ENCODE data around the gene POU2F3. TPM values are rescaled to one million over a fixed set of nuclear protein-coding genes. Genes with fewer than 3 reads are reported as not detected.
A peak's percentile ranks its signal among the peaks of the same experiment; 100 is the strongest.

Gene POU2F3
- polyA plus RNA-seq, 1 donor (not counting 4 experiments of a cell fraction or from before 2014, with no cell fraction given), result 0.96 TPM

GRCh38 chr11:120238968-120239620 is 846 bp upstream of the POU2F3 start:
- peaks cover 54% of the 10 kb centered on the region for H3K27me3 ChIP-seq (ENCODE audit: control insufficient read depth, extremely low read depth, insufficient read depth, low read length)
- no peak overlapping the region for H3K4me3 ChIP-seq (ENCODE audit: control insufficient read depth in 2 of 3, extremely low read depth in 1 of 3, insufficient read depth in 2 of 3, low read depth in 1 of 3, low read length in 3 of 3)
- no peaks in the 10 kb centered on the region for H3K79me2 ChIP-seq (ENCODE audit: control insufficient read depth, insufficient read depth, low read length)
- no peak for TF ChIP-seq CTCF (optimal IDR thresholded peaks at IDR 0.05 in 1 of 3, IDR thresholded peaks at IDR 0.05 in 1 of 3, conservative IDR thresholded peaks at IDR 0.05 in 1 of 3; ENCODE audit: extremely low read depth in 1 of 3, insufficient read depth in 2 of 3, low read length in 3 of 3)
- peak; percentile 56 for TF ChIP-seq EZH2 (IDR thresholded peaks at IDR 0.05; ENCODE audit: low read length)
- DNase-seq (ENCODE audit: low read depth, low spot score) (no peak), FAIRE-seq (no peak)
- H3K9me3 ChIP-seq (ENCODE audit: control insufficient read depth, low read depth, low read length), result no peaks in the 10 kb centered on the region
- no peaks in the 10 kb centered on the region for H3K36me3 ChIP-seq (ENCODE audit: control insufficient read depth in 2 of 2, extremely low read depth in 1 of 2, insufficient read depth in 2 of 2, low read length in 2 of 2)
- no peak overlapping the region for H2AFZ ChIP-seq (ENCODE audit: control insufficient read depth, low read length)
- H3K9ac ChIP-seq (ENCODE audit: control insufficient read depth, extremely low read depth, insufficient read depth, low read length), result no peak overlapping the region
- H3K27ac ChIP-seq (ENCODE audit: control insufficient read depth, insufficient read depth, low read length), result no peak overlapping the region
- H4K20me1 ChIP-seq (ENCODE audit: control insufficient read depth, extremely low read depth, insufficient read depth, low read length), result no peaks in the 10 kb centered on the region
- peaks cover 24% of the 10 kb centered on the region for H3K4me1 ChIP-seq (ENCODE audit: control insufficient read depth, extremely low read depth, insufficient read depth, low read length)
- H3K4me2 ChIP-seq (ENCODE audit: control insufficient read depth, extremely low read depth, insufficient read depth, low read depth, low read length), result no peak overlapping the region
- dilution Hi-C loops (cut with MboI; ENCODE audit: extremely low pct_ligation_motif_present, low sequenced_read_pairs), result no loop called here
- H3K9me1 ChIP-seq (ENCODE audit: control insufficient read depth, extremely low read depth, insufficient read depth, low read length), result peaks cover 3% of the 10 kb centered on the region

- Histone ChIP-seq H3K27me3 (ENCODE audit: control insufficient read depth, extremely low read depth, insufficient read depth, low read length) (peaks cover 55% of the 10 kb centered on the region), H3K4me1 (ENCODE audit: control insufficient read depth, extremely low read depth, insufficient read depth, low read length) (peaks cover 15% of the 10 kb centered on the region), H3K9ac (ENCODE audit: control insufficient read depth, extremely low read depth, insufficient read depth, low read length) (no peak overlapping the region), H3K9me3 (ENCODE audit: control insufficient read depth, low read depth, low read length) (no peaks in the 10 kb centered on the region), H3K9me1 (ENCODE audit: control insufficient read depth, extremely low read depth, insufficient read depth, low read length) (peaks cover 2% of the 10 kb centered on the region), H3K4me2 (ENCODE audit: control insufficient read depth, extremely low read depth, insufficient read depth, low read depth, low read length) (no peak overlapping the region), H4K20me1 (ENCODE audit: control insufficient read depth, extremely low read depth, insufficient read depth, low read length) (no peaks in the 10 kb centered on the region), H2AFZ (ENCODE audit: control insufficient read depth, low read length) (no peak overlapping the region), H3K79me2 (ENCODE audit: control insufficient read depth, insufficient read depth, low read length) (no peaks in the 10 kb centered on the region), H3K27ac (ENCODE audit: control insufficient read depth, insufficient read depth, low read length) (no peak overlapping the region), H3K36me3 (ENCODE audit: control insufficient read depth in 2 of 2, extremely low read depth in 1 of 2, insufficient read depth in 2 of 2, low read length in 2 of 2) (no peaks in the 10 kb centered on the region), H3K4me3 (ENCODE audit: control insufficient read depth in 2 of 3, extremely low read depth in 1 of 3, insufficient read depth in 2 of 3, low read depth in 1 of 3, low read length in 3 of 3) (no peak overlapping the region)
- no peak for TF ChIP-seq CTCF (optimal IDR thresholded peaks at IDR 0.05 in 1 of 3, IDR thresholded peaks at IDR 0.05 in 1 of 3, conservative IDR thresholded peaks at IDR 0.05 in 1 of 3; ENCODE audit: extremely low read depth in 1 of 3, insufficient read depth in 2 of 3, low read length in 3 of 3)
- TF ChIP-seq EZH2 (IDR thresholded peaks at IDR 0.05; ENCODE audit: low read length), result peak; percentile 6
- FAIRE-seq (no peak), DNase-seq (ENCODE audit: low read depth, low spot score) (no peak)
- dilution Hi-C loops (cut with MboI; ENCODE audit: extremely low pct_ligation_motif_present, low sequenced_read_pairs), result no loop called here
Measured at GRCh38 chr11:120240866-120241265, 926 bp downstream of the POU2F3 start.

Data from keratinocyte (primary cell).